AG09319 (cell line): Measurements from ENCODE around the gene FAM107B.

Experiments
- DNase-seq: peaks from one replicate; pipeline ENCODE4 v3.0.0-alpha.2; 2010; ENCODE audit warnings: low read depth; ENCODE audit errors: extremely low read depth
- CTCF ChIP-seq: IDR thresholded peaks from 2 replicates; pipeline ENCODE4 v1.5.1; 2011; ENCODE audit warnings: low read depth, mild to moderate bottlenecking, inconsistent platforms, low read length, moderate library complexity

FAM107B gene

GRCh38 chr10:14623931-14624330 lies 150.8 kb downstream of the FAM107B start:
- no peak for TF ChIP-seq CTCF
- DNase-seq: no peak

GRCh38 chr10:14621037-14621436 lies 153.7 kb downstream of the FAM107B start:
- DNase-seq: peak; percentile 30
- TF ChIP-seq CTCF: no peak; the same call in 1 of the 2 replicates

- no peak for TF ChIP-seq CTCF
- no peak for DNase-seq
Observed at GRCh38 chr10:14618674-14619073, 156.0 kb downstream of the FAM107B start.

DNA sequence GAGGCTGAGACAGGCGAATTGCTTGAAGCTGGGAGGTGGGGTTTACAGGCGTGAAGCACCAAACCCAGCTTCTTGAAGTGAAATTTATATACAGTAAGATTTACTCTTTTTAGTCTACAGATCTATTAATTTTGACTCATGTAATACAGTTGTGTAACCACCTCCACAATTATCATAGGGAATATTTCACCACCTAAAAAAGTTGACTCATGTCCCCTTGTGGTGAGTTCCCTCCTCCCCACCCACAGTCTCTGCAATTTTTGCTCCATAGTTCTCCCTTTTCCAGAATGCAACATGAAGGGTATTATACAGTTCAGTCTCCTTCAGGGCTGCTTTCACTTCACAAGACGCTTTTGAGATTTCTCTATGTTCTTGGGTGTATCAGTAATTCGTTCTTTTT lies 156.8 kb downstream of the FAM107B start:
- peak; percentile 8 for TF ChIP-seq CTCF
- no peak for DNase-seq

DNA sequence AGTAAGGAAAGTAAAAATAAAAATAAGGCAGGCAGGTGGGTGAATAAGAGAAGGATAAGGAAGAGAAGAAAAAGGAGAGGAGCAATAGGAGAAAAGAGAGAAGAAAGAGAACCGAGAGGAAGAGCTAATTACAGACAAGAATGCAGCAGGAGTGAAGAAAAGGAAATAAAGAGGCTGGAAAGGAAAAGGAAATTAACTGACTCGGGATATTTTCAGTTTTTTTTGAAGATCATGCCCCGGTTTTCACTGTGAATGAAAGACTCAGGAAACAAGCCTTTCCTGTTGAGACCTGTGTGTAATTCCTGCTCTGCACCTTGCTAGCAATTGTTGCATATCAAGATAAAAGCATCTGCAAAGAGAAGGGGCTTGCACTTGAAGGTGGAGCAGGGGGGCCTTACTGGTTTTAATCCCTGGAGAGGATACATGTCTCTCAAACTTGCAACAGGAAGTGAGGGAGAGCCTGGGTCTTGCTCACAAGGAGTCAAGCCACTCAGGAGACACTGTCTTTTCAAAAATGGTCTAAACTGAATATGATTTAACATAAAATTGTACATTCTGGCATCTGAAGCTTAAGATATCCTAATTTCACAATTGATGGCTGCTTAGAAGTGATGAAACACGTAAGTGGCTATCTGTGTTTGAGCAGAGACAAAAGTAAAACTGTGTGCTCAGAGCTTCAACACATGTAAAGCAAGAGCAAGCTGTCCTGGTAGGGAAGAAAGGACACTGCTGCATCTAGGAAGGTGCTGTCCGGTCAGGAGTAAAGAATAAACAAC lies 157.6 kb downstream of the FAM107B start:
- no peak for TF ChIP-seq CTCF
- no peak for DNase-seq

DNA sequence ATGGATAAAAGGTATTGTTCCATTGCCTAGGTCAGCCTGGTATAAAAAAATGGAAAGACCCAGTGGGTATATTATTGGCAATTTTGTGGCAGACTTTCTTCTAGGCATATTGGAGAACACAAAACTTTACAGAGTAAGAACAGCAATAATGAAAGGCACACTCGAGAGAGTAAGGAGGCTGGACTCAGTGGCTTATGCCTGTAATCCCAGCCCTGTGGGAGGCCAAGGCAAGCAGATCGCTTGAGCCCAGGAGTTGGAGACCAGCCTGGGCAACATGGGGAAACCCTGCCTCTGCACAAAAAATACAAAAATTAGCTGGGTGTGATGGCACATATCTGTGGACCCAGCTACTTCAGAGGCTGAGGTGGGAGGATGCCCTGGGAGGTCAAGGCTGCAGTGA lies 158.2 kb downstream of the FAM107B start:
- no peak for TF ChIP-seq CTCF
- DNase-seq: no peak

DNA sequence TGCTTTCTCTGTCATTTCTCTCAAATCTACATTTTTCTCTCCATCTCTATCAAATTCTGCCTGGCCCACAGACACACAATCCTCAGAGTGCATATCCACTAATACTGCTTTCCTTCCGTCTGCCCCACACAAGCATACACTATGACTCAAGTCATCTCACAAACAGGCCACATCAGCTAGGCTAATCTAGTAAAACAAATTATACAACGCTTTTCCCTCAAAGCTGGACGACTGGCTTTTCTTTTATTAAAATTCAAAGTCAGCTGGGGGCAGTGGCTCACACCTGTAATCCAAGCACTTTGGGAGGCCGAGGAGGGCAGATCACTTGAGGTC lies 161.1 kb downstream of the FAM107B start:
- TF ChIP-seq CTCF: no peak
- DNase-seq: no peak
